Chondrocyte (in vitro differentiated cells): ENCODE measurements around the gene BAIAP2. TPM values are rescaled to one million over a fixed set of nuclear protein-coding genes. Genes with fewer than 3 reads are reported as not detected.

Source experiments
- DNase-seq: peaks from one replicate; pipeline ENCODE4 v3.0.0; 2021; ENCODE audit warnings: mixed read lengths, low spot score
- H3K27ac Mint-ChIP-seq: one replicate; pipeline ENCODE4 v1.8.0; 2021; ENCODE audit warnings: mild to moderate bottlenecking, moderate library complexity, mixed read lengths; ENCODE audit not compliant: unreplicated experiment
- H3K27me3 Mint-ChIP-seq: 2 replicates; pipeline ENCODE4 v1.8.0; 2021; ENCODE audit warnings: low read depth, mixed read lengths
- H3K36me3 Mint-ChIP-seq: 2 replicates; pipeline ENCODE4 v1.8.0; 2021; ENCODE audit warnings: low read depth, mixed read lengths
- H3K4me1 Mint-ChIP-seq: 2 replicates; pipeline ENCODE4 v1.8.0; 2021; ENCODE audit warnings: low read depth, mild to moderate bottlenecking, mixed read lengths
- H3K4me3 Mint-ChIP-seq: one replicate; pipeline ENCODE4 v1.8.0; 2021; ENCODE audit warnings: mild to moderate bottlenecking, moderate library complexity, mixed read lengths; ENCODE audit not compliant: unreplicated experiment
- H3K9me3 Mint-ChIP-seq: 2 replicates; pipeline ENCODE4 v1.8.0; 2021; ENCODE audit warnings: low read depth, mixed read lengths
- total RNA-seq: library from RNA; stranded (reverse); gene quantifications from 3 replicates; pipeline ENCODE4 v1.2.1, GENCODE V29; 2021
- TF ChIP-seq, protein P1 (sequence below): fragments of 200-600 bp; sonication (generic); IDR thresholded peaks from 2 replicates; pipeline ENCODE4 v1.5.0; 2021; ENCODE audit warnings: antibody characterized with exemption, mild to moderate bottlenecking, moderate library complexity

BAIAP2 gene
- total RNA-seq, 1 donor from 2014 or later: 29.5 TPM

DNA sequence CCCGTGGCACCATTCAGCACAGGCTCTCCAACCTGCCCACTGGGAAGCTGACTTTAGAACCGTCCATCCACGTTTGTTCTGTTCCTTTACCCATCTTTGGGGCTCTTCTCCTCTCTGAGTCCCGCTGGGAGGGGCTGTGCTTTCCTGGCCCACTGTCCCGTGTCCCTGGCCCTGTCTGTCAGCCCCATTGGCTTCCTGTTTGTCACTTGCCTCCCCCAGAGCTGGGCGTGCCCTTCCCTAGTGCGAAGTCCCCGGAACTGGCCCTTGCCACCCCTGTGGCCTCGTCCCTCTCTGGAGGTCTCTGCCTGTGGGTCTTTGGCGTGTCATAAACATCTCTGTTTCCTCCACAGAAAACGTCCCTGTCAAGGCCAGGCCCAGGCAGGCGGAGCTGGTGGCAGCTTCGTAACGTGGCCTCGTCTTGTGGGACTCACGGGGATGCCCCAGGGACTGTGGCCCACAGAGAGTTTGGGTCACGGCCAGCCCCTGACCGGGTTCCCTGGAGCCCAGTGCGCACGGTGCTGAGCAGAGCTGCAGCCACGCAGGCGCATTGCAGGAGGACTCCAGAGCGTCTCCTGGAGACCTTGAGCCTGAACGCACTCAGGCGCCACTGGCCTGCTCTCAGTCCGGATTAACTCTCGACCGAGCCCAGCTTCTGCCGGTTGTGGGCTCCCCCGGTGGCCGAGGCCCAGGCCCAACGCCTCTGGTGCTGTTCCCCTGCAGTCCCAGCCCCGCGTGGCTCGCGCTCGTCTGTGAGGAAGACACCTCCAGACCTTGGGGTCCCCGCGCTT lies 36.0 kb upstream of the BAIAP2 start:
- Mint-ChIP-seq H3K9me3 (no peaks in the 10 kb centered on the region), H3K36me3 (peaks cover 18% of the 10 kb centered on the region), H3K27me3 (peaks cover 22% of the 10 kb centered on the region), H3K4me3 (no peak overlapping the region), H3K4me1 (peaks cover 15% of the 10 kb centered on the region), H3K27ac (no peak overlapping the region)
- TF ChIP-seq, protein P1, sequence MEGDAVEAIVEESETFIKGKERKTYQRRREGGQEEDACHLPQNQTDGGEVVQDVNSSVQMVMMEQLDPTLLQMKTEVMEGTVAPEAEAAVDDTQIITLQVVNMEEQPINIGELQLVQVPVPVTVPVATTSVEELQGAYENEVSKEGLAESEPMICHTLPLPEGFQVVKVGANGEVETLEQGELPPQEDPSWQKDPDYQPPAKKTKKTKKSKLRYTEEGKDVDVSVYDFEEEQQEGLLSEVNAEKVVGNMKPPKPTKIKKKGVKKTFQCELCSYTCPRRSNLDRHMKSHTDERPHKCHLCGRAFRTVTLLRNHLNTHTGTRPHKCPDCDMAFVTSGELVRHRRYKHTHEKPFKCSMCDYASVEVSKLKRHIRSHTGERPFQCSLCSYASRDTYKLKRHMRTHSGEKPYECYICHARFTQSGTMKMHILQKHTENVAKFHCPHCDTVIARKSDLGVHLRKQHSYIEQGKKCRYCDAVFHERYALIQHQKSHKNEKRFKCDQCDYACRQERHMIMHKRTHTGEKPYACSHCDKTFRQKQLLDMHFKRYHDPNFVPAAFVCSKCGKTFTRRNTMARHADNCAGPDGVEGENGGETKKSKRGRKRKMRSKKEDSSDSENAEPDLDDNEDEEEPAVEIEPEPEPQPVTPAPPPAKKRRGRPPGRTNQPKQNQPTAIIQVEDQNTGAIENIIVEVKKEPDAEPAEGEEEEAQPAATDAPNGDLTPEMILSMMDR: no peak
- no peak for DNase-seq

DNA sequence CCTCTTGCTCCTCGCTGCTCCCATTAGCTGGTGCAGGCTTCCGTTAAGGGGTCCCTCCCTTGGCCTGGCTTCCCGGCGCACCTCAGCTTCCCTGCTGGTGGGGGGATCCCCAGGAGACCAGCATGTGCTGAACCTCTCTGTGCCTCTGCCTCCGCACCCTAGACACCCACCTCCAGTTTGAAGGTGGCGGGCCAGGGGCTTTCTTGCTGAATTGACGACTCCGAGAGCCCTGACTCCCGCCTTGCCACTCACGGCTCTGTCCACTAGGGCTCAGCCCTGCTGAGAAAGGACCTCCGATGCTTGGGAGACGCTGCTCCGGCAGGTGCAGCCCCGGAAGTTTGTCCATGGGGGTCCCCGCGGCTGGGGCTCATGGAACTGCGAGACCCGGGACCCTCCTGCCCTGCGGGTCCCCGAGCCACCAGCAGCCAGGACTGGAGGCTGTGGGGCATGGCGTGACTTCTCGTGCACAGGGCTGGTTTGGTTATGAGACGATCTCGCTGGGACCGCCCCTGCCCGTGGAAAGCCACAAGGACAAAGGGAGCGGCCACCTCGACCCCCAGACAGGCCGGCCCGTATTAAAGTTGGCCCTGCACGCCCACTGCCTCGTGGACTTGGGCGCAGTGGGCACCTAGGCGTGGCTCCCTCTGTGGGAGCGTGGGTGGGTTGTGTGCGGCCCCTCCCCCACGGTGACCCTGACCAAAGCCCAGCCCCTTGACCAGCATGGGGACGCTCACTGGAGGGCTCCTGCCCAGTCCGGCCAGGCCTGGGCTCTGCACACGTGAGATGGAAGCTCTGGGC lies 35.2 kb upstream of the BAIAP2 start:
- no peak overlapping the region for H3K27ac Mint-ChIP-seq

DNA sequence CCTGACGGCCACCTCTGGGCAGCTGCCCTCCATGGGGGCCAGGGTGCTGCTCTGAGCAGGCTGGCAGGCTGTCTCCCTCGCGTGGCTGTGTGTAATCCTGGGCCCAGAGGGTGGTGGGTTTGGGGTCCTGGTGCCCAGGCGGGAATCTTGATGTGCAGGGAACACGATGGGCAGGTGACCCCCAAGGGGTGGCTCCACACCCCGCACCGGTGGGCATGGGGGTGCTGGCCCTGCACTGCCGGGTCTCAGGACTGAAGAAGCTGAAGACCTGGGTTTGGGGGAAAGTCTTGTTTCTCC lies 34.7 kb upstream of the BAIAP2 start:
- H3K27ac Mint-ChIP-seq: no peak overlapping the region
- H3K9me3 Mint-ChIP-seq: no peaks in the 10 kb centered on the region
- TF ChIP-seq, protein P1: no peak
- no peak overlapping the region for H3K4me3 Mint-ChIP-seq
- H3K4me1 Mint-ChIP-seq: peaks cover 17% of the 10 kb centered on the region
- no peak for DNase-seq
- H3K36me3 Mint-ChIP-seq: peaks cover 18% of the 10 kb centered on the region
- peaks cover 26% of the 10 kb centered on the region for H3K27me3 Mint-ChIP-seq

More for the DNA sequence above, 35.2 kb upstream of the BAIAP2 start:
- TF ChIP-seq, protein P1: no peak
- H3K27me3 Mint-ChIP-seq: peaks cover 25% of the 10 kb centered on the region
- no peak for DNase-seq
- peaks cover 18% of the 10 kb centered on the region for H3K36me3 Mint-ChIP-seq
- peaks cover 16% of the 10 kb centered on the region for H3K4me1 Mint-ChIP-seq
- no peak overlapping the region for H3K4me3 Mint-ChIP-seq
- no peaks in the 10 kb centered on the region for H3K9me3 Mint-ChIP-seq

DNA sequence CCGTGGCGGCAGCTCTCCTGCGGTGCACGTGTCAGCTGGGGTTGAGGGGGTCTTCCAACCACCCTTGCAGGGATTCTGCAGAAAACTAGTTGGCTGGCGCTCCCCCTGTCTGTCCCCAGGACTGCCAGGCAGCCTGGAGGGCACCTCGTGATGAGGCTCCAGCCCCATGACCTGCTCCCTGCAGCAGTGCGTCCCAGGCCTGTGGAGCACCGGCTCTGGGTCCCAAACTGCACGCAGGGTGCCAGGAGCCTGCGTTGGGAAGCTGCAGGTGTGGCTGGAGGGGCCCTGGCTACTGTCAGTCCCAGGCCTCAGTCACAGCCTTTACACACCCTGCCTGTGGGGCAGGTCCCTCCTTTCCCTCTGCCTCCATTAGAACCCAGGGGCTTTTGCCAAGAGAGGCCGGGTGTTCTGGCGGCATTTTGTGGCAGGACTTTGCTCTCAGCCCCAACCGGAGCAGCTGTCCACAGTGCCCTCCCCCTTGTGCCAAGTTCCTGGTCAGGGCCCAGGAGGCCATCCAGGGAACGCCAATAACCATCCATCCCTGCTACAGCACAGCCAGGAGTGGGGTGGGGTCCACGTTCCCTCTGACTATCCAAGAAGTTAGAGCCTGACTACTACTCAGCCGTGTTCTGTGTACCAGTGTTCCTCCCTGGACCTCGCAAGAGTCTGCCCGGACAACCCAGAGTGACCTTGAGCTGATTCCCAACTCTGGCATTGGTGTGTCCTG lies 34.2 kb upstream of the BAIAP2 start:
- H3K27me3 Mint-ChIP-seq: peaks cover 26% of the 10 kb centered on the region
- TF ChIP-seq, protein P1: no peak
- no peak overlapping the region for H3K4me3 Mint-ChIP-seq
- peaks cover 17% of the 10 kb centered on the region for H3K4me1 Mint-ChIP-seq
- no peak overlapping the region for H3K27ac Mint-ChIP-seq
- H3K9me3 Mint-ChIP-seq: no peaks in the 10 kb centered on the region
- DNase-seq: no peak
- peaks cover 14% of the 10 kb centered on the region for H3K36me3 Mint-ChIP-seq

DNA sequence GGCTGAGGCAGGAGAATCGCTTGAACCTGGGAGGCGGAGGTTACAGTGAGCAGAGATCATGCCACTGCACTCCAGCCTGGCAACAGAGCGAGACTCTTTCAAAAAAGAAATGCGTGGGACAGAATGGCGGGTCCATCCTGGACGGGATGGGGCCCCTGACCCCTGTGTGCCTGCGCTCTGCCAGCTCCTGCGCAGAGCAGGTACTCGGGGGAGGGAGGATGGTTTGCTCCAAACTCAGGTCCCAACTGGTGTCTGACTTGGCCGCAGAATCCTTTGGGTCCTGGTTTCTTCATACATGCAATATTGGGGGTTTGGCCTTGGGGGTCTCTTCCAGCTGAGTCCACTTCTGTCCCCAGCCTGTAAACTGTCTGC lies 33.0 kb upstream of the BAIAP2 start:
- TF ChIP-seq, protein P1: no peak
- peaks cover 35% of the 10 kb centered on the region for H3K27me3 Mint-ChIP-seq
- H3K4me3 Mint-ChIP-seq: no peak overlapping the region
- H3K27ac Mint-ChIP-seq: no peak overlapping the region
- peaks cover 17% of the 10 kb centered on the region for H3K4me1 Mint-ChIP-seq
- H3K36me3 Mint-ChIP-seq: peaks cover 10% of the 10 kb centered on the region
- no peak for DNase-seq
- no peaks in the 10 kb centered on the region for H3K9me3 Mint-ChIP-seq
